Hepatocyte (in vitro differentiated cells): Measurements from ENCODE around the gene CLGN. TPM values are rescaled to one million over a fixed set of nuclear protein-coding genes. Genes with fewer than 3 reads are reported as not detected.

Experiments used
- DNase-seq: peaks from one replicate; pipeline ENCODE4 v3.0.0-alpha.2; 2016; ENCODE audit warnings: low spot score
- H2AFZ ChIP-seq: fragments of 200-600 bp; sonication (generic); 2 replicates; pipeline ENCODE4 v1.6.0; 2016; ENCODE audit warnings: antibody characterized with exemption, mild to moderate bottlenecking
- H3K27ac ChIP-seq: fragments of 200-600 bp; sonication (generic); 2 replicates; pipeline ENCODE4 v1.5.1; 2016; ENCODE audit warnings: mild to moderate bottlenecking
- H3K27me3 ChIP-seq: fragments of 200-600 bp; sonication (generic); 2 replicates; pipeline ENCODE4 v1.6.1; 2016
- H3K36me3 ChIP-seq: fragments of 200-600 bp; sonication (generic); replicated peaks from 2 replicates; pipeline ENCODE4 v1.5.1; 2016; ENCODE audit warnings: low read depth; ENCODE audit not compliant: insufficient read depth
- H3K4me1 ChIP-seq: fragments of 200-600 bp; sonication (generic); 2 replicates; pipeline ENCODE4 v1.5.1; 2016; ENCODE audit warnings: mild to moderate bottlenecking, moderate library complexity; ENCODE audit not compliant: insufficient read depth
- H3K4me2 ChIP-seq: fragments of 200-600 bp; sonication (generic); 2 replicates; pipeline ENCODE4 v1.6.0; 2016
- H3K4me3 ChIP-seq: fragments of 200-600 bp; sonication (generic); 2 replicates; pipeline ENCODE4 v1.5.1; 2016; ENCODE audit warnings: mild to moderate bottlenecking
- H3K79me2 ChIP-seq: fragments of 200-600 bp; sonication (generic); 2 replicates; pipeline ENCODE4 v1.6.0; 2017; ENCODE audit warnings: mild to moderate bottlenecking
- H3K9me2 ChIP-seq: fragments of 200-600 bp; sonication (generic); replicated peaks from 2 replicates; pipeline ENCODE4 v1.6.0; 2017; ENCODE audit warnings: mild to moderate bottlenecking; ENCODE audit not compliant: insufficient read depth
- H3K9me3 ChIP-seq: fragments of 200-600 bp; sonication (generic); 2 replicates; pipeline ENCODE4 v1.5.1; 2016; ENCODE audit warnings: low read depth, mild to moderate bottlenecking
- H4K20me1 ChIP-seq: fragments of 200-600 bp; sonication (generic); 2 replicates; pipeline ENCODE4 v1.6.0; 2016; ENCODE audit warnings: mild to moderate bottlenecking; ENCODE audit not compliant: insufficient read depth, poor library complexity, severe bottlenecking
- CTCF ChIP-seq: fragments of 200-600 bp; sonication (generic); IDR thresholded peaks from 2 replicates; pipeline ENCODE4 v1.5.1; 2016; ENCODE audit warnings: antibody characterized with exemption, mild to moderate bottlenecking; ENCODE audit not compliant: poor library complexity
- EZH2 ChIP-seq: fragments of 200-600 bp; sonication (generic); IDR thresholded peaks from 2 replicates; pipeline ENCODE4 v1.6.1; 2016; ENCODE audit warnings: antibody characterized with exemption, mild to moderate bottlenecking, borderline replicate concordance
- EZH2phosphoT487 ChIP-seq: fragments of 200-600 bp; sonication (generic); IDR thresholded peaks from one replicate; pipeline ENCODE4 v1.6.1; 2018; ENCODE audit warnings: antibody characterized with exemption, mild to moderate bottlenecking, low read depth, moderate library complexity; ENCODE audit not compliant: unreplicated experiment, severe bottlenecking
- WGBS: methylation state at CpG from one replicate; pipeline ENCODE4 v1.1.6; 2016; ENCODE audit warnings: low lambda C conversion rate; ENCODE audit errors: missing lambda C conversion rate; 5-methylcytosine and 5-hydroxymethylcytosine counted together
- polyA plus RNA-seq: library from polyadenylated mRNA; unstranded; fragments of >200 nt; fragmentation: Nextera tagmentation; extraction: Ambion mirVana; gene quantifications from 2 replicates; pipeline ENCODE4 v1.2.1, GENCODE V29; 2016
- total RNA-seq: library from RNA; depleted of rRNA; stranded (reverse); fragments of >200 nt; gene quantifications from 2 replicates; pipeline ENCODE4 v1.2.3, GENCODE V29; 2014

CLGN gene
- total and polyA plus RNA-seq, 2 experiments from 2014 or later: 26.8 to 30.7 TPM

- H3K4me3 ChIP-seq: no peak overlapping the region
- TF ChIP-seq EZH2phosphoT487 (no peak), CTCF (no peak), EZH2 (no peak)
Observed at GRCh38 chr4:140355288-140355687, 72.2 kb downstream of the CLGN start.

GRCh38 chr4:140353786-140354185 is 73.7 kb downstream of the CLGN start:
- no peaks in the 10 kb centered on the region for H3K9me3 ChIP-seq
- H3K4me1 ChIP-seq: no peaks in the 10 kb centered on the region
- no peak overlapping the region for H2AFZ ChIP-seq
- no peak overlapping the region for H3K4me3 ChIP-seq
- no peaks in the 10 kb centered on the region for H4K20me1 ChIP-seq
- H3K79me2 ChIP-seq: peaks cover 2% of the 10 kb centered on the region
- H3K36me3 ChIP-seq: no peaks in the 10 kb centered on the region
- H3K9me2 ChIP-seq: no peaks in the 10 kb centered on the region
- H3K27me3 ChIP-seq: no peaks in the 10 kb centered on the region
- TF ChIP-seq EZH2phosphoT487: no peak
- TF ChIP-seq EZH2: no peak
- no peak for TF ChIP-seq CTCF
- H3K4me2 ChIP-seq: peak overlapping the region; percentile 3
- no peak overlapping the region for H3K27ac ChIP-seq
- 50% methylated on average over 6 of the region's 6 CpGs for WGBS
- no peak for DNase-seq

More at GRCh38 chr4:140355288-140355687, 72.2 kb downstream of the CLGN start:
- Histone ChIP-seq H4K20me1 (no peaks in the 10 kb centered on the region), H2AFZ (no peak overlapping the region), H3K27me3 (no peaks in the 10 kb centered on the region), H3K9me3 (no peaks in the 10 kb centered on the region), H3K9me2 (no peaks in the 10 kb centered on the region), H3K36me3 (no peaks in the 10 kb centered on the region), H3K79me2 (peaks cover 2% of the 10 kb centered on the region), H3K27ac (no peak overlapping the region), H3K4me2 (no peak overlapping the region), H3K4me1 (no peaks in the 10 kb centered on the region)
- no peak for DNase-seq
- 85% methylated on average over 1 of the region's 1 CpG for WGBS

GRCh38 chr4:140351093-140352075 is 76.1 kb downstream of the CLGN start:
- H3K36me3 ChIP-seq: no peaks in the 10 kb centered on the region
- H3K4me3 ChIP-seq: no peak overlapping the region
- H4K20me1 ChIP-seq: no peaks in the 10 kb centered on the region

More at GRCh38 chr4:140351093-140352075, 76.1 kb downstream of the CLGN start:
- DNase-seq: no peak
- peaks cover 7% of the 10 kb centered on the region for H3K79me2 ChIP-seq
- TF ChIP-seq EZH2: no peak
- TF ChIP-seq EZH2phosphoT487: no peak
- no peak for TF ChIP-seq CTCF
- no peak overlapping the region for H2AFZ ChIP-seq
- H3K4me1 ChIP-seq: no peaks in the 10 kb centered on the region
- WGBS: 93% methylated on average over 28 of the region's 28 CpGs
- H3K9me3 ChIP-seq: no peaks in the 10 kb centered on the region
- H3K4me2 ChIP-seq: no peak overlapping the region
- no peaks in the 10 kb centered on the region for H3K27me3 ChIP-seq
- no peaks in the 10 kb centered on the region for H3K9me2 ChIP-seq
- H3K27ac ChIP-seq: no peak overlapping the region
